ENCODE data around the gene TMEM242.

Gene TMEM242

GRCh38 chr6:157249826-157250225 is 73.5 kb downstream of the TMEM242 start:
- no peak for DNase-seq (ENCODE audit: low read depth in 2 of 2)

GRCh38 chr6:157248264-157248663 is 75.1 kb downstream of the TMEM242 start:
- no peak for DNase-seq (ENCODE audit: low read depth in 2 of 2)

GRCh38 chr6:157246771-157247484 is 76.4 kb downstream of the TMEM242 start:
- DNase-seq (ENCODE audit: low read depth in 2 of 2), result no peak

GRCh38 chr6:157246048-157246630 is 77.2 kb downstream of the TMEM242 start:
- no peak for DNase-seq (ENCODE audit: low read depth in 2 of 2)

- no peak for DNase-seq (ENCODE audit: low read depth in 2 of 2)
These were observed 77.9 kb downstream of the TMEM242 start for GRCh38 chr6:157245436-157245835.

GRCh38 chr6:157244780-157245179 is 78.5 kb downstream of the TMEM242 start:
- no peak for DNase-seq (ENCODE audit: low read depth in 2 of 2)

GRCh38 chr6:157244175-157244574 is 79.1 kb downstream of the TMEM242 start:
- no peak for DNase-seq (ENCODE audit: low read depth in 2 of 2)

- no peak for DNase-seq (ENCODE audit: low read depth in 2 of 2)
These were observed 80.5 kb downstream of the TMEM242 start for GRCh38 chr6:157242791-157243190.

GRCh38 chr6:157240960-157241311 is 82.4 kb downstream of the TMEM242 start:
- no peak for DNase-seq (ENCODE audit: low read depth in 2 of 2)

GRCh38 chr6:157240059-157240959 is 83.0 kb downstream of the TMEM242 start:
- DNase-seq (ENCODE audit: low read depth in 2 of 2), result no peak

GRCh38 chr6:157239671-157240058 is 83.7 kb downstream of the TMEM242 start:
- no peak for DNase-seq (ENCODE audit: low read depth in 2 of 2)

Data from stimulated activated CD4-positive, alpha-beta T cell treated with anti-CD3 and anti-CD28 coated beads, Interleukin-1b, Interleukin-23, amount 100 ng/mL, for 1 hour (primary cell).